Measurements from ENCODE around the gene L1TD1.
"Not testable (repeated sequence)": the region's sequence is repeated elsewhere in the genome, so short reads cannot be mapped to it uniquely, and the experiment has no call there.

The L1TD1 gene

GRCh38 chr1:62194651-62195544, at the start of gene L1TD1:
Gene L1TD1, plus strand, starts transcription at chr1:62194849. Its CDS starts 11,780 bp downstream, at chr1:62206629.
- DNase-seq, result no peak

GRCh38 chr1:62159940-62160348, 34.7 kb upstream of the L1TD1 start:
- no peak for DNase-seq

- no peak for DNase-seq
Measured at GRCh38 chr1:62161711-62162110, 32.9 kb upstream of the L1TD1 start.

- not testable (repeated sequence) for DNase-seq
Measured at GRCh38 chr1:62170380-62170779, 24.3 kb upstream of the L1TD1 start.

GRCh38 chr1:62175568-62176179, 19.0 kb upstream of the L1TD1 start:
- DNase-seq, result peak; percentile 66

- no peak for DNase-seq
Measured at GRCh38 chr1:62176597-62177312, 17.9 kb upstream of the L1TD1 start.

GRCh38 chr1:62177621-62178020, 17.0 kb upstream of the L1TD1 start:
- no peak for DNase-seq

- peak; percentile 92 for DNase-seq
Measured at GRCh38 chr1:62178372-62178771, 16.3 kb upstream of the L1TD1 start.

- peak; percentile 31 for DNase-seq
Measured at GRCh38 chr1:62180054-62180453, 14.6 kb upstream of the L1TD1 start.

- DNase-seq, result peak; percentile 19
Measured at GRCh38 chr1:62180639-62181038, 14.0 kb upstream of the L1TD1 start.

GRCh38 chr1:62181532-62181931, 13.1 kb upstream of the L1TD1 start:
- no peak for DNase-seq

GRCh38 chr1:62182157-62182556, 12.5 kb upstream of the L1TD1 start:
- not testable (repeated sequence) for DNase-seq

GRCh38 chr1:62183164-62184020, 11.3 kb upstream of the L1TD1 start:
- peak; percentile 61 for DNase-seq

GRCh38 chr1:62184336-62184735, 10.3 kb upstream of the L1TD1 start:
- no peak for DNase-seq

GRCh38 chr1:62185233-62185632, 9.4 kb upstream of the L1TD1 start:
- peak; percentile 37 for DNase-seq

- no peak for DNase-seq
Measured at GRCh38 chr1:62185677-62186076, 9.0 kb upstream of the L1TD1 start.

- DNase-seq, result no peak
Measured at GRCh38 chr1:62187548-62187947, 7.1 kb upstream of the L1TD1 start.

- no peak for DNase-seq
Measured at GRCh38 chr1:62188111-62188510, 6.5 kb upstream of the L1TD1 start.

- no peak for DNase-seq
Measured at GRCh38 chr1:62196086-62196690, 1.5 kb downstream of the L1TD1 start.

GRCh38 chr1:62198069-62198780, 3.6 kb downstream of the L1TD1 start:
- DNase-seq, result no peak

- no peak for DNase-seq
Measured at GRCh38 chr1:62198781-62199125, 4.1 kb downstream of the L1TD1 start.

GRCh38 chr1:62207187-62207586, 12.5 kb downstream of the L1TD1 start:
- no peak for DNase-seq
